Neural cell (in vitro differentiated cells): Measurements from ENCODE around the gene PLAAT2.
"Not testable (repeated sequence)": the region's sequence is repeated elsewhere in the genome, so short reads cannot be mapped to it uniquely, and the experiment has no call there.

ENCODE experiments used
- EP300 ChIP-seq: fragments of 450-650 bp; conservative IDR thresholded peaks from 2 replicates; pipeline ENCODE4 v1.6.1; 2014; ENCODE audit warnings: antibody characterized with exemption, mild to moderate bottlenecking, moderate library complexity; ENCODE audit not compliant: poor library complexity, severe bottlenecking
- EZH2 ChIP-seq: fragments of 200-600, 300-800 bp; shearing (Covaris generic), sonication (generic); IDR thresholded peaks from 2 replicates; pipeline ENCODE4 v1.6.1; 2014; ENCODE audit warnings: antibody characterized with exemption, low read length, borderline replicate concordance, mild to moderate bottlenecking; ENCODE audit not compliant: insufficient read depth, poor library complexity, severe bottlenecking
- MXI1 ChIP-seq: fragments of 450-650 bp; conservative IDR thresholded peaks from 2 replicates; pipeline ENCODE4 v1.6.1; 2014; ENCODE audit warnings: antibody characterized with exemption, mild to moderate bottlenecking; ENCODE audit not compliant: poor library complexity, severe bottlenecking
- POLR2AphosphoS5 ChIP-seq: IDR thresholded peaks from 2 replicates; pipeline ENCODE4 v1.6.1; 2012
- RAD21 ChIP-seq: fragments of 450-650 bp; conservative IDR thresholded peaks from 2 replicates; pipeline ENCODE4 v1.6.1; 2014; ENCODE audit warnings: antibody characterized with exemption, mild to moderate bottlenecking, moderate library complexity
- SMC3 ChIP-seq: fragments of 450-650 bp; conservative IDR thresholded peaks from 2 replicates; pipeline ENCODE4 v1.6.1; 2014; ENCODE audit warnings: antibody characterized with exemption, mild to moderate bottlenecking, moderate library complexity; ENCODE audit not compliant: poor library complexity
- TAF1 ChIP-seq: IDR thresholded peaks from 2 replicates; pipeline ENCODE4 v1.6.1; 2012; ENCODE audit warnings: low read depth
- TF ChIP-seq, protein P1 (sequence below): fragments of 450-650 bp; IDR thresholded peaks from 2 replicates; pipeline ENCODE4 v1.5.1; 2014; ENCODE audit warnings: antibody characterized with exemption, mild to moderate bottlenecking, moderate library complexity; ENCODE audit not compliant: poor library complexity, severe bottlenecking

DNA sequence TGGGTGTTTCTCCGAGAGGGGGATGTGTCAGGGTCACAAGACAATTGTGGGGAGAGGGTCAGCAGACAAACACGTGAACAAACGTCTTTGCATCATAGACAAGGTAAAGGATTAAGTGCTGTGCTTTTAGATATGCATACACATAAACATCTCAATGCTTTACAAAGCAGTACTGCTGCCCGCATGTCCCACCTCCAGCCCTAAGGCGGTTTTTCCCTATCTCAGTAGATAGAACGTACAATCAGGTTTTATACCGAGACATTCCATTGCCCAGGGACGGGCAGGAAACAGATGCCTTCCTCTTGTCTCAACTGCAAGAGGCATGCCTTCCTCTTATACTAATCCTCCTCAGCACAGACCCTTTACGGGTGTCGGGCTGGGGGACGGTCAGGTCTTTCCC, 35.0 kb downstream of the PLAAT2 start:
- TF ChIP-seq, protein P1, sequence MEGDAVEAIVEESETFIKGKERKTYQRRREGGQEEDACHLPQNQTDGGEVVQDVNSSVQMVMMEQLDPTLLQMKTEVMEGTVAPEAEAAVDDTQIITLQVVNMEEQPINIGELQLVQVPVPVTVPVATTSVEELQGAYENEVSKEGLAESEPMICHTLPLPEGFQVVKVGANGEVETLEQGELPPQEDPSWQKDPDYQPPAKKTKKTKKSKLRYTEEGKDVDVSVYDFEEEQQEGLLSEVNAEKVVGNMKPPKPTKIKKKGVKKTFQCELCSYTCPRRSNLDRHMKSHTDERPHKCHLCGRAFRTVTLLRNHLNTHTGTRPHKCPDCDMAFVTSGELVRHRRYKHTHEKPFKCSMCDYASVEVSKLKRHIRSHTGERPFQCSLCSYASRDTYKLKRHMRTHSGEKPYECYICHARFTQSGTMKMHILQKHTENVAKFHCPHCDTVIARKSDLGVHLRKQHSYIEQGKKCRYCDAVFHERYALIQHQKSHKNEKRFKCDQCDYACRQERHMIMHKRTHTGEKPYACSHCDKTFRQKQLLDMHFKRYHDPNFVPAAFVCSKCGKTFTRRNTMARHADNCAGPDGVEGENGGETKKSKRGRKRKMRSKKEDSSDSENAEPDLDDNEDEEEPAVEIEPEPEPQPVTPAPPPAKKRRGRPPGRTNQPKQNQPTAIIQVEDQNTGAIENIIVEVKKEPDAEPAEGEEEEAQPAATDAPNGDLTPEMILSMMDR, result not testable (repeated sequence)
- TF ChIP-seq POLR2AphosphoS5, EZH2, RAD21, EP300, MXI1, SMC3, TAF1: not testable (repeated sequence)
